AG04450 (cell line): ENCODE measurements around the gene PCDHA1. TPM values are rescaled to one million over a fixed set of nuclear protein-coding genes. Genes with fewer than 3 reads are reported as not detected.

Experiments used
- CTCF ChIA-PET: fragments of 300-600, 350-600 bp; formaldehyde crosslinking; extraction: SDS; loops from one replicate; lab custom pipeline; 2022; ENCODE audit warnings: antibody characterized with exemption, inconsistent platforms; lab: Charles Lee
- POLR2A ChIA-PET: fragments of 350-600 bp; formaldehyde crosslinking; extraction: SDS; loops from one replicate; lab custom pipeline; 2021; ENCODE audit warnings: antibody characterized with exemption, inconsistent platforms; lab: Yijun Ruan, JAX
- DNase-seq: peaks from one replicate; pipeline ENCODE4 v3.0.0-alpha.2; 2011; ENCODE audit warnings: low read depth, low spot score
- H3K27ac ChIP-seq: one replicate; pipeline ENCODE4 v1.5.1; 2012; ENCODE audit warnings: low read depth, low read length, control low read depth
- H3K27me3 ChIP-seq: one replicate; pipeline ENCODE4 v1.6.0; 2012; ENCODE audit warnings: low read length; ENCODE audit not compliant: control insufficient read depth, insufficient read depth
- H3K4me3 ChIP-seq: 2 replicates; pipeline ENCODE4 v1.5.1; 2011; ENCODE audit warnings: mild to moderate bottlenecking, low read depth, low read length, control low read depth
- H3K9me3 ChIP-seq: 2 replicates; pipeline ENCODE4 v1.5.1; 2012; ENCODE audit warnings: low read length; ENCODE audit not compliant: control insufficient read depth, insufficient read depth
- CTCF ChIP-seq: IDR thresholded peaks from 2 replicates; pipeline ENCODE4 v1.5.1; 2011; ENCODE audit warnings: low read depth, low read length, control low read depth, inconsistent platforms
- polyA plus RNA-seq: library from polyadenylated mRNA; depleted of rRNA; stranded (reverse); fragments of >200 nt; gene quantifications from 2 replicates; pipeline ENCODE4 v1.2.3, GENCODE V29; 2011

Gene PCDHA1
- polyA plus RNA-seq, 1 experiment: 0.09 TPM

- H3K4me3 ChIP-seq: peak overlapping the region; percentile 7; the same call in 1 of the 2 replicates
- no peak for DNase-seq
- POLR2A ChIA-PET: no interaction called here
- H3K27ac ChIP-seq: no peak overlapping the region
- CTCF ChIA-PET: no interaction called here
- TF ChIP-seq CTCF: no peak
- no peaks in the 10 kb centered on the region for H3K27me3 ChIP-seq
- peaks cover 35% of the 10 kb centered on the region for H3K9me3 ChIP-seq
Measured at GRCh38 chr5:140965905-140966292, 180.0 kb downstream of the PCDHA1 start.

- peak within 1 kb of the TSS; percentile 7; the same call in 1 of the 2 replicates for H3K4me3 ChIP-seq
- TF ChIP-seq CTCF: no peak
- no peak for DNase-seq
- H3K27me3 ChIP-seq: no peaks in the 10 kb centered on the region
- CTCF ChIA-PET: no interaction called here
- H3K27ac ChIP-seq: no peak within 1 kb of the TSS
- POLR2A ChIA-PET: no interaction called here
- H3K9me3 ChIP-seq: peaks cover 35% of the 10 kb centered on the region
Measured at GRCh38 chr5:140966293-140967225, 180.6 kb downstream of the PCDHA1 start, which contains the start of gene PCDHAC2. TSS of gene PCDHAC2 (plus strand) at chr5:140966476. CDS start at chr5:140966767, 291 bp downstream.

- Histone ChIP-seq H3K27ac (no peak overlapping the region), H3K9me3 (peaks cover 31% of the 10 kb centered on the region), H3K4me3 (no peak overlapping the region), H3K27me3 (no peaks in the 10 kb centered on the region)
- DNase-seq: no peak
- POLR2A ChIA-PET: no interaction called here
- CTCF ChIA-PET: no interaction called here
- TF ChIP-seq CTCF: no peak
Measured at GRCh38 chr5:140967226-140967893, 181.4 kb downstream of the PCDHA1 start.

- ChIA-PET CTCF (no interaction called here), POLR2A (no interaction called here)
- Histone ChIP-seq H3K27me3 (no peaks in the 10 kb centered on the region), H3K4me3 (no peak overlapping the region), H3K27ac (no peak overlapping the region), H3K9me3 (peaks cover 31% of the 10 kb centered on the region)
- TF ChIP-seq CTCF: no peak
- DNase-seq: no peak
Measured at GRCh38 chr5:140969880-140970279, 183.9 kb downstream of the PCDHA1 start.
